SK-N-MC (cell line): ENCODE results near the gene ARFRP1.

ENCODE experiments used
- DNase-seq: peaks from one replicate; pipeline ENCODE4 v3.0.0-alpha.2; 2011; ENCODE audit warnings: low read depth, low spot score
- H3K27ac ChIP-seq: fragments of 200-600 bp; sonication (generic); 2 replicates; pipeline ENCODE4 v1.5.1; 2016; ENCODE audit warnings: mixed run types
- H3K36me3 ChIP-seq: fragments of 200-600 bp; sonication (generic); 2 replicates; pipeline ENCODE4 v1.6.1; 2017; ENCODE audit warnings: antibody characterized with exemption, low read length, mixed read lengths; ENCODE audit not compliant: insufficient read depth
- H3K4me3 ChIP-seq: fragments of 200-600 bp; sonication (generic); 2 replicates; pipeline ENCODE4 v1.5.1; 2016
- H3K9ac ChIP-seq: fragments of 200-600 bp; sonication (generic); 2 replicates; pipeline ENCODE4 v1.8.0; 2017; ENCODE audit warnings: mixed run types, mixed read lengths; ENCODE audit not compliant: insufficient read length
- H3K9me3 ChIP-seq: fragments of 200-600 bp; sonication (generic); 2 replicates; pipeline ENCODE4 v1.6.1; 2017; ENCODE audit warnings: low read depth, mild to moderate bottlenecking, antibody characterized with exemption, low read length, moderate library complexity, mixed read lengths
- EZH2 ChIP-seq: fragments of 200-600 bp; sonication (generic); IDR thresholded peaks from one replicate; pipeline ENCODE4 v1.6.1; 2017; ENCODE audit warnings: antibody characterized with exemption
- FOXP2 ChIP-seq: optimal IDR thresholded peaks from 2 replicates; pipeline ENCODE3; 2011; ENCODE audit warnings: mild to moderate bottlenecking, moderate library complexity; ENCODE audit not compliant: insufficient read depth; ENCODE audit errors: extremely low read length, control extremely low read depth
- POLR2AphosphoS5 ChIP-seq: IDR thresholded peaks from 2 replicates; pipeline ENCODE4 v1.6.1; 2012; ENCODE audit warnings: mild to moderate bottlenecking, low read depth, low read length, borderline replicate concordance

ARFRP1 gene

DNA sequence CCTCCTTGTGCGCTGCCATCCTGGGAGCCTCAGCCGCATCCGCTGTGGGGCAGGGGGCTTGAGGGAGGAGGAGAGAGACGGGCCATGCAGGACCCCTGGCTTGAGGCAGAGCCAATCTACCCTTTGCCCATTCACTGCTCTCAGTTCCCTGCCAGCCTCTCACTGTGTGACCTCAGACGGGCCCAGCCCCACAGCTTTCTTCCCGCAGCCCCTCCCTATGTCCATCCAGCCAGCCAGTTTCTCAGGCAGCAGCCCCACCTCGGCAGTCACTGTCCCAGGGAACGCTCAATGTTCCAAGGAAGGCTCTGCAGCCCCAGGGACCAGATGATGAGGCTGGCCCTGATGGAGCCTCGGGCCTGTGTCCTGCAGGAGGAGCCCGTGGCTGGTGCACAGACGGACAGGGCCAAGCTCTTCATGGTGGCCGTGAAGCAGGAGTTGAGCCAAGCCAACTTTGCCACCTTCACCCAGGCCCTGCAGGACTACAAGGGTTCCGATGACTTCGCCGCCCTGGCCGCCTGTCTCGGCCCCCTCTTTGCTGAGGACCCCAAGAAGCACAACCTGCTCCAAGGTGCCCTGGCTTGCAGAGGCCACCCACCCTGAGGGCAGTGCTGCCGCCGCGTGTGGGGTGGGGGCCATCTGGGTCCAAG, 15.2 kb downstream of the ARFRP1 start:
- Histone ChIP-seq H3K9ac (no peak overlapping the region), H3K27ac (0 out of 2 replicates have a peak overlapping the region, but pooled peaks have one; percentile 13), H3K36me3 (no peaks in the 10 kb centered on the region), H3K9me3 (no peaks in the 10 kb centered on the region), H3K4me3 (no peak overlapping the region)
- TF ChIP-seq FOXP2 (no peak), POLR2AphosphoS5 (no peak), EZH2 (no peak)
- no peak for DNase-seq

DNA sequence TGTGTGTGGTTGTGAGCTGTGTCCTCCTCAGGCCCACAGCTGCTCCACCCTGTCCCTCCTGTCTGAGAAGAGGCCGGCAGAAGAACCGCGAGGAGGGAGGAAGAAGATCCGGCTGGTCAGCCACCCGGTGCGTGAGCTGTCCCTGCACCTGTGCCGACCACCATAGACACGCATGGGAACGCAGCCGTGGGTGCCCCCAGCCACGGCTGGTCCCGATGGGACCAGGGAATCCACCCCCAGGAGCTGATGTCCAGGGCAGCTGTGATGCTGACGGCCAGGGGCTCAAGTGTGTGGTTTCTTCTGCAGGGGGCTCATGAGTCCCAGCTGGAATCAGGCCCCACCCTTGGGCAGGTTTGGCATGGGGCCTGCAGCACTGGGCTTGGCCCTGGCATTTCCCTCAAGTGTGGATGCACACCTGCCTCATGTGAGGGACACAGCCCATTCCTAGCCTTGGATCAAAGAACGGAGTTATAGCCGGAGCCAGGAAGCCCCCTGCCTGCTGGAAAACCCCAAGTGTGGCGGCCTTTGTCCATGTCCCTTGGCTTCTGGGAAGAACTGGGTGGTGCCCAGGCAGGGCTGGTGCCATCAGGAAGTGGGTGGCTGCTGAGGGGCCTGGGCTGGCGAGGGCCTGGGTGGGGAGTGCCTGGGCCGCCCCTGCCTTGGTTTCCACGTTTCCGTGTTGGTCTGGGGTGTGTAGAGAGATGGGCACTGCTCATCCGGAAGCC, 15.9 kb downstream of the ARFRP1 start:
- Histone ChIP-seq H3K36me3 (no peaks in the 10 kb centered on the region), H3K4me3 (no peak overlapping the region), H3K27ac (no peak overlapping the region), H3K9ac (no peak overlapping the region), H3K9me3 (no peaks in the 10 kb centered on the region)
- no peak for TF ChIP-seq POLR2AphosphoS5
- TF ChIP-seq FOXP2, result no peak
- TF ChIP-seq EZH2, result no peak
- DNase-seq, result no peak

DNA sequence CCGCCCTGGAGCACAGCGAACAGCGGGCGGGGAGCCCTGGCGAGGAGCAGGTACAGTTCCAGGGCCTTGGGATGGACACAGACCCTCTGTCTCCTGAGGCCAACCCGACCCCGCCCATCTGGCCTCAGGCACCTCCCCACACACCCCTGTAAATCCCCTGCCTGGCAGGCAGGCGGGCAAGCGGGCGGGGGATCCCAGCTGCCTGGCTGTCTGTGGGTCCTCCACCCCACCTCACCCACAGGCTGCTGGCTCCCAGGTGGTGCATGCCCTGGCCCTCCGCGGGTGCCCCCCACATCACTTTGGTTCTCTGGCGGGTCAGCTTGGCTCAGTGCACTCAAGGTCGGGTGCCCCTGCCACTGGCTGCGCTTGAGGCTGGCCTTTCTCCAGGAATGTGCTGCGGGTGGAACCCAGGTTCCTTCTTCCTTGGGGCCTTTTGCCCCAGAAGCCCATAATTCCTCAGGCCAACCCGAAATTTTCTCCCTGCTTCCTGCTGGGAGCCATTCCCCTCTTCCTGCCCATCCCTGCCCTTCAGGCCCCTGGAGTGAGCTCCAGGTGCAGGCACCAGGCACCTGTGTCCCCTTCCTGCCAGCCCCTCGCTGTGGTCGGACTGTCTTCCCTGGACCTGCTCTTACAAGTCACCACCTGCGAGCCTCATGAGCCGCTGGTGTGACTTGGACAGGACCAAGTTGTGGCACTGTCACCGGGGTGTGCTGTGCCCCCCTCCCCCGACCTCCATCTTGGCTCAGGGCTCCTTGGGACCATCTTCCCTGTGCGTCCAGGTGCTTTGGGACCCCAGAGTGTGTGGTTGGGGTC, 16.7 kb downstream of the ARFRP1 start:
- DNase-seq, result no peak
- Histone ChIP-seq H3K4me3 (no peak overlapping the region), H3K9ac (no peak overlapping the region), H3K9me3 (no peaks in the 10 kb centered on the region), H3K36me3 (no peaks in the 10 kb centered on the region), H3K27ac (no peak overlapping the region)
- TF ChIP-seq POLR2AphosphoS5 (no peak), FOXP2 (no peak), EZH2 (no peak)

DNA sequence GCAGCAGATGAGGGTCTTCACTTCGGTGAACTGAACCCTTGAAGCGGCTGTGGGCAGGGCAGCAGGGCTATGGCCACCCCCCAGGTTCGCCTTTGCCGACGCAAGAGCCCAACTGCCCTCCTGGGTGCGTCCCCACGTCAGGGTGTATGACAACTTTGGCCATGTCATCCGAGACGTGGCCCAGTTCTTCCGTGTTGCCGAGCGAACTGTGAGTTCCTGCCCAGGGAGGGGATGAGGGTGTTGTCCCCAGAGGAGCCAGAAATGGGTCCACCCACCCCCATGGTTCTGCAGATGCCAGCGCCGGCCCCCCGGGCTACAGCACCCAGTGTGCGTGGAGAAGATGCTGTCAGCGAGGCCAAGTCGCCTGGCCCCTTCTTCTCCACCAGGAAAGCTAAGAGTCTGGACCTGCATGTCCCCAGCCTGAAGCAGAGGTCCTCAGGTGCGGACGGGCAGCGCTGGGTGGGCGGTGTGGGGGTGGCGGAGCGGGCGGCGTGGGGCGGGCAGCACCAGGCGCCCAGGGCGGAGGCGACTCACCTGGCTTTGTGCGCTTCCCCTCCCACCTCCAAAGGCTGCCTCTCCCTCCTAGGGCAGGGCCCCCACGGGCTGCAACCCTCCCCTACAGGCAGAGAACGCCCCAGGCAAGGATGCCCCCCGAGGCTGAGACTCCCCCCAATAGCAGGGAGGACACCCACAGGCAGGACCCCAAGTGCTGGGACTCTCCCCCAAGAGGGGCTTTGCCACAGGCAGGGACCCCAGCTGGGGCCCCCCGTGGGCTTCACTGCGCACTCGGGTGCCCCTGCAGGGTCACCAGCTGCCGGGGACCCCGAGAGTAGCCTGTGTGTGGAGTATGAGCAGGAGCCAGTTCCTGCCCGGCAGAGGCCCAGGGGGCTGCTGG, 17.5 kb downstream of the ARFRP1 start:
- no peak overlapping the region for H3K27ac ChIP-seq
- H3K36me3 ChIP-seq, result no peaks in the 10 kb centered on the region
- no peak overlapping the region for H3K4me3 ChIP-seq
- no peaks in the 10 kb centered on the region for H3K9me3 ChIP-seq
- no peak for DNase-seq
- TF ChIP-seq FOXP2 (no peak), EZH2 (no peak), POLR2AphosphoS5 (no peak)
- H3K9ac ChIP-seq, result no peak overlapping the region

DNA sequence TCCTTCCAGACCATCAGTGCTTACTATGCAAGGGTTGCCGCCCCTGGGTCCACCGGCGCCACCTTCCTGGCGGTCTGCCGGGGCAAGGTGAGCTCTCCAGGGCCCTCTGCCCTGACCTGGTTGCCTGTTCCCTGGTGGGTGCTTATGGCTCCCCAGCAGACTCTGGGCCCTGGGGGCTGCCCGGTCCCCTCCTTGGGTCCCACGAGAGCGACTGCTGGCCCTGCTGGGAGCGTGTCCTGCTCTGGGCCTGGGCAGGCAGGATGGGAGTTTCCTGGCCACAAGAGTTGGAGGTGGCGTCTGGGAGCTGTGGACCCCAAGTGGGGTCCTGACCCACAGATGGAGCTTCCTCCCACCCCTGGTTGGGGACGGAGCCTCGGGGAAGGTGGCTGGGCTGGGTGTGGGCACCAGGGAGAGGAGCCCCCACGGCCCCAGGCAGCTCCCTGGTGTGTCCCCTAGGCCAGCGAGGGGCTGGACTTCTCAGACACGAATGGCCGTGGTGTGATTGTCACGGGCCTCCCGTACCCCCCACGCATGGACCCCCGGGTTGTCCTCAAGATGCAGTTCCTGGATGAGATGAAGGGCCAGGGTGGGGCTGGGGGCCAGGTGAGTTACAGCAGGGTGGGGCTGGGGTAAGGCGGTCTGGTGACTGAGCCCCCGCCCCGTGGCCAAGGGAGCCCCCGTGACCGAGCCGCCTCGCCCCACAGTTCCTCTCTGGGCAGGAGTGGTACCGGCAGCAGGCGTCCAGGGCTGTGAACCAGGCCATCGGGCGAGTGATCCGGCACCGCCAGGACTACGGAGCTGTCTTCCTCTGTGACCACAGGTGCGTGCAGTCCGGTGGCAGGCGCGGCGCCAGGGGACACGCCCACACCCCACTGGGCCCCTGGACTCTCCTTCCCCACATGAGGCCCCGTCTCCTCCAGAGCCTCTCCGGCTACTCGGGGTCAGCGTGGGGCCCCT, 18.5 kb downstream of the ARFRP1 start:
- no peak overlapping the region for H3K9ac ChIP-seq
- no peaks in the 10 kb centered on the region for H3K9me3 ChIP-seq
- H3K36me3 ChIP-seq, result no peaks in the 10 kb centered on the region
- no peak for DNase-seq
- no peak overlapping the region for H3K4me3 ChIP-seq
- TF ChIP-seq EZH2 (no peak), POLR2AphosphoS5 (no peak), FOXP2 (no peak)
- no peak overlapping the region for H3K27ac ChIP-seq

DNA sequence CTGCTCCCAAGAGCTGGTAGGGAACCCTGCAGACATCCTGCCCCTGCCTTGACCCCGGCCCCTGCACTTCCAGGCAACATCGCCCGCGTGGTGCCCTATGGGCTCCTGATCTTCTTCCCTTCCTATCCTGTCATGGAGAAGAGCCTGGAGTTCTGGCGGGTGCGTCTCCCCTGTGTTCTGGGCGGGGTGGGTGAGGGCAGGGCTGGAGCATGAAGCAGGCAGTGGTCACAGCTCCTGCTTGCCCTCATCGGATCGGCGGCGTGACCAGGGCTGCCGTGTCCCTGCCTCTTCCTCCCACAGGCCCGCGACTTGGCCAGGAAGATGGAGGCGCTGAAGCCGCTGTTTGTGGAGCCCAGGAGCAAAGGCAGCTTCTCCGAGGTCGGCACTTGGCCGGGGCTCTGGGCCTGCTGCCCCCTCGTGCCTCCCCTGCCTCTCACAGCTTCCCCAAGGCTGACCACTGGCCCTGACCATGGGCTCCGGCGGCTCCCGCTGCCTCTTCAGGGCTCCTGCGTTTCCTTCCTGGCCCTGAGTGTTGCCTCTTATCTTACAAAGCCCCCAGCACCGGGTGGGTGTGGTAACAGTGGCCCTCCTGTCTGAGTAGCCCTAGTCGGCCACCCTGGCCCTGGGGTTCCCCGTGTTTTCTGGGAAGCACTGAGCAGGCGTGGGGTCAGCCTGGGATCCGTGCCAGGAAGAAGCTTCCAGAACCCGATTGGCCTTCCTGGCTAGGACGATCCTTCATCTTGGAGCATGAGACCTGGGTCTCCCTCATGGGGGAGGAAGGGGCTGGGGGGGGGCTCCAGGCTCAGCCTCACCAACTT, 19.3 kb downstream of the ARFRP1 start:
- no peaks in the 10 kb centered on the region for H3K9me3 ChIP-seq
- no peaks in the 10 kb centered on the region for H3K36me3 ChIP-seq
- no peak for DNase-seq
- H3K4me3 ChIP-seq, result no peak overlapping the region
- TF ChIP-seq FOXP2 (no peak), POLR2AphosphoS5 (no peak; the same call in 1 of the 2 replicates), EZH2 (no peak)
- no peak overlapping the region for H3K27ac ChIP-seq
- H3K9ac ChIP-seq, result no peak overlapping the region
